Large intestine (tissue), 3 donors: ENCODE data around the gene TBX1. TPM values are rescaled to one million over a fixed set of nuclear protein-coding genes. Genes with fewer than 3 reads are reported as not detected.

Experiments
- DNase-seq, 2 donors: peaks; one replicate each; pipeline versions ENCODE4 v3.0.0 to v3.0.0-alpha.2; 2013
- H3K27ac ChIP-seq: one replicate; pipeline ENCODE4 v1.5.1; 2013; ENCODE audit warnings: low read length
- H3K27me3 ChIP-seq: 2 replicates; pipeline ENCODE4 v1.6.1; 2013; ENCODE audit warnings: low read length; ENCODE audit not compliant: control insufficient read depth, insufficient read depth
- H3K36me3 ChIP-seq: 2 replicates; pipeline ENCODE4 v1.6.1; 2013; ENCODE audit warnings: low read length; ENCODE audit not compliant: control insufficient read depth, insufficient read depth
- H3K4me1 ChIP-seq: one replicate; pipeline ENCODE4 v1.6.1; 2013; ENCODE audit warnings: low read length; ENCODE audit not compliant: control insufficient read depth, insufficient read depth
- H3K4me3 ChIP-seq: one replicate; pipeline ENCODE4 v1.5.1; 2013; ENCODE audit warnings: low read length
- H3K9me3 ChIP-seq: one replicate; pipeline ENCODE4 v1.6.1; 2013; ENCODE audit warnings: mild to moderate bottlenecking, low read depth, low read length, moderate library complexity; ENCODE audit not compliant: control insufficient read depth
- WGBS: methylation state at CpG from one replicate; pipeline ENCODE4 v1.1.5; 2013; ENCODE audit warnings: low lambda C conversion rate; ENCODE audit not compliant: insufficient coverage; 5-methylcytosine and 5-hydroxymethylcytosine counted together
- polyA plus RNA-seq: library from polyadenylated mRNA; unstranded; fragments of 120-200 nt; gene quantifications from one replicate; pipeline ENCODE4 v1.2.1, GENCODE V29; 2013

The TBX1 gene
- polyA plus RNA-seq, 1 donor: 2.4 TPM

GRCh38 chr22:19717691-19718455, 42.7 kb upstream of the TBX1 start:
- Histone ChIP-seq H3K9me3 (peaks cover 2% of the 10 kb centered on the region), H3K27me3 (peaks cover 71% of the 10 kb centered on the region), H3K4me3 (peak overlapping the region; percentile 24), H3K36me3 (peaks cover 3% of the 10 kb centered on the region), H3K4me1 (peaks cover 16% of the 10 kb centered on the region), H3K27ac (no peak overlapping the region)
- peak; percentile 58 to 65 for DNase-seq
- WGBS: no CpG with 5 or more reads among the region's 96 CpGs

- WGBS: no CpG with 5 or more reads among the region's 70 CpGs
- Histone ChIP-seq H3K27me3 (peaks cover 71% of the 10 kb centered on the region), H3K27ac (no peak overlapping the region), H3K9me3 (peaks cover 4% of the 10 kb centered on the region), H3K4me1 (peaks cover 19% of the 10 kb centered on the region), H3K36me3 (peaks cover 3% of the 10 kb centered on the region), H3K4me3 (peak overlapping the region; percentile 18)
- no peak for DNase-seq
These were observed 42.0 kb upstream of the TBX1 start for GRCh38 chr22:19718456-19719049.

GRCh38 chr22:19719050-19719482, 41.5 kb upstream of the TBX1 start:
- DNase-seq: no peak
- WGBS: no CpG with 5 or more reads among the region's 31 CpGs
- Histone ChIP-seq H3K4me3 (no peak overlapping the region), H3K9me3 (peaks cover 4% of the 10 kb centered on the region), H3K4me1 (peaks cover 17% of the 10 kb centered on the region), H3K36me3 (peaks cover 3% of the 10 kb centered on the region), H3K27ac (no peak overlapping the region), H3K27me3 (peaks cover 67% of the 10 kb centered on the region)

GRCh38 chr22:19719488-19720021, 41.0 kb upstream of the TBX1 start:
- Histone ChIP-seq H3K9me3 (peaks cover 4% of the 10 kb centered on the region), H3K4me3 (no peak overlapping the region), H3K27ac (no peak overlapping the region), H3K36me3 (peaks cover 3% of the 10 kb centered on the region), H3K27me3 (peaks cover 71% of the 10 kb centered on the region), H3K4me1 (peaks cover 17% of the 10 kb centered on the region)
- WGBS: no CpG with 5 or more reads among the region's 12 CpGs
- no peak for DNase-seq

- no peak overlapping the region for H3K4me3 ChIP-seq
- H3K9me3 ChIP-seq: peaks cover 4% of the 10 kb centered on the region
- DNase-seq: no peak
- peaks cover 3% of the 10 kb centered on the region for H3K36me3 ChIP-seq
- peaks cover 71% of the 10 kb centered on the region for H3K27me3 ChIP-seq
- H3K27ac ChIP-seq: no peak overlapping the region
- H3K4me1 ChIP-seq: peaks cover 17% of the 10 kb centered on the region
- no CpG with 5 or more reads among the region's 26 CpGs for WGBS
These were observed 40.3 kb upstream of the TBX1 start for GRCh38 chr22:19720150-19720827.

GRCh38 chr22:19720999-19721329, 39.6 kb upstream of the TBX1 start:
- WGBS: no CpG with 5 or more reads among the region's 2 CpGs
- Histone ChIP-seq H3K36me3 (peaks cover 3% of the 10 kb centered on the region), H3K9me3 (peaks cover 4% of the 10 kb centered on the region), H3K4me1 (peaks cover 17% of the 10 kb centered on the region), H3K27ac (no peak overlapping the region), H3K27me3 (peaks cover 74% of the 10 kb centered on the region), H3K4me3 (no peak overlapping the region)
- no peak for DNase-seq

- WGBS: no CpG with 5 or more reads among the region's 44 CpGs
- Histone ChIP-seq H3K4me1 (peaks cover 17% of the 10 kb centered on the region), H3K27me3 (peaks cover 72% of the 10 kb centered on the region), H3K9me3 (peaks cover 4% of the 10 kb centered on the region), H3K36me3 (peaks cover 3% of the 10 kb centered on the region), H3K27ac (no peak overlapping the region), H3K4me3 (no peak overlapping the region)
- DNase-seq: no peak
These were observed 39.0 kb upstream of the TBX1 start for GRCh38 chr22:19721330-19722177.

- Histone ChIP-seq H3K9me3 (peaks cover 4% of the 10 kb centered on the region), H3K4me3 (no peak overlapping the region), H3K36me3 (peaks cover 3% of the 10 kb centered on the region), H3K27me3 (peaks cover 72% of the 10 kb centered on the region), H3K27ac (no peak overlapping the region), H3K4me1 (peaks cover 15% of the 10 kb centered on the region)
- WGBS: no CpG with 5 or more reads among the region's 60 CpGs
- no peak for DNase-seq
These were observed 38.2 kb upstream of the TBX1 start for GRCh38 chr22:19722178-19722981.

- Histone ChIP-seq H3K4me1 (peaks cover 11% of the 10 kb centered on the region), H3K4me3 (no peak overlapping the region), H3K9me3 (peaks cover 4% of the 10 kb centered on the region), H3K27ac (no peak overlapping the region), H3K27me3 (peaks cover 72% of the 10 kb centered on the region), H3K36me3 (peaks cover 3% of the 10 kb centered on the region)
- WGBS: no CpG with 5 or more reads among the region's 15 CpGs
- no peak for DNase-seq
These were observed 37.7 kb upstream of the TBX1 start for GRCh38 chr22:19722982-19723231.
